SW 1271 (cell line): ENCODE results near the gene EARS2.
"Not testable (repeated sequence)": the region's sequence is repeated elsewhere in the genome, so short reads cannot be mapped to it uniquely, and the experiment has no call there.

Source experiments
- DNase-seq, 2 experiments: peaks; one replicate each; lab custom pipeline; 2025; lab: John Stamatoyannopoulos, UW

EARS2 gene

DNA sequence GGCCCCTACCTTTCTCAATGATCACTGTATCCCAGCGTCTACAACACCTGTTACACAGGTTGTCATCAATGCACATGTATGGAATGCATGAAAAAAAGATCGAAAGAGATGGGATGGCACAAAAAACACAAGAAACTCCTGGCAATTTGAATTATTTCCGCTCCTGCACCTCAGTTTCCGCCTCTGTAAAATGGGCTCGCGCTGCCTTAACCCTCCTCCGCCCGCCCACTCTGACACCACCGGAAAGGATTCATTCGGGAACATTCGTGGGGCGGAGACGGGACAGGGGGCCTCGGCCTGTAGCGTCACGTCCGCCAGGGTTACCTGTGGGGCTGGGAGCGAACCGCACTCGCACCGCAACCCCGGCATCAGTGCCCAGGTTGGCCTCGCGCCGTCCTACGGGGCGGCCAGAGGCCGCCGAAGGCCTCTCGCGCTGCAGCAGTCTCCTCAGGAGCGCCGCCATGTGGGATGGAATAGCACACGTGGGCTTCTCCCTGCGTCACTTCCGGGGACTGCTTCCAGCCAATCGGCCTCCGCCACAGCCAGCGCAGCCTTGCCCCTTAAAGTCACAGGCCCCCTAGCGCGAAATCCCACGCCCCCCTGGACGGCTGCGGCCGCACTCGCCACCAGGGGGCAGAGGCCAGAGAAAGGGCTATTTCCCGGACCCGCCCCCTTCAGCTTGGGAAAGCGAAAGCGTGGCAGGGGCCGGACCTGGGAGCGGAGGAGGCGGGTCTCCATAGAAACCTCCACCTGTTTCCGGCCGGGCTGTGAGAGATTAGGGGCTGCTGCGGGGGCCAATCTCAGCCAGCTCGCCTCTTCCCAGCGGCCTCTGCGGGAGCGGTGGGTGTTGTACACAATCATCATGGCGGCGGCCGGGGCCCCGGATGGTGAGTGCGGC, at the start of gene EARS2, which contains the start of gene UBFD1:
Gene EARS2, minus strand, starts transcription at position 470 of the 898 bp plus-strand sequence. Its CDS starts 7 bp downstream, at position 463.
Gene UBFD1, plus strand, starts transcription at position 847 of the 898 bp plus-strand sequence. Its CDS starts 16 bp downstream, at position 863.
- DNase-seq: peak; percentile 90 to 93

DNA sequence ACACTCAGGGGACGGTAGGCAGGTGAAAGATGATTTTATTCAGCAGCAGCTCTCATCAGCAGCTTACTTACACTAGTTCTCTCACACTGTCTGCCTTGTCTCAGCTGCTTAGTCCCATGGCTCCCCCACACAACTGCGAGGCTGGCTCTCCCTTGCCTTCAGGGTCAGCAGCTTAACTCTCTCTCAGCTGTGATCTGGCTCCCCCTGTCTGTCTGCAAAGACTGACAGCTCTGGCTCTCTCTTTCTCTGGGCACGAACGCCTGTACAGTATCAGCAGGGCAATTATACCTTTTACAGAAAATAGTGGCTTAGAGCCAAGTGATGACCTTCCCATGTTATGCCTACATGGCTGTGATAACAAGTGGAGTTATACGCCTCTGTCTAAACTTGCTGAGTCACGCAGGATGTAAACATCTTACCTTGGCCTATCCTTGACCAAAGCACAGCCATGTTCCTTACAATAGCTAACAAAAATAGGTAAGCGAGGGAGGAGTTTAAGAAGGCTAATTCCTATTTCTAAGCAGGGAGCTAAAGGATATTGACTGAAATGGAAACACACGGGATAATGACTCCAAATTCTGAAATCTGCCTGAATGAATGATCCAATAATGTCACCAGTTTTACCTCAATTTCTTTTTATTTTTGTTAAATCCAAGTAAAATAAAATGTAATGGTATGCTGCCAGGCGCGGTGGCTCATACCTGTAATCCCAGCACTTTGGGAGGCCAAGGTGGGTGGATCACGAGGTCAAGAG, 40.0 kb upstream of the EARS2 start:
- DNase-seq: peak in 1 of 2 experiments; percentile 17

DNA sequence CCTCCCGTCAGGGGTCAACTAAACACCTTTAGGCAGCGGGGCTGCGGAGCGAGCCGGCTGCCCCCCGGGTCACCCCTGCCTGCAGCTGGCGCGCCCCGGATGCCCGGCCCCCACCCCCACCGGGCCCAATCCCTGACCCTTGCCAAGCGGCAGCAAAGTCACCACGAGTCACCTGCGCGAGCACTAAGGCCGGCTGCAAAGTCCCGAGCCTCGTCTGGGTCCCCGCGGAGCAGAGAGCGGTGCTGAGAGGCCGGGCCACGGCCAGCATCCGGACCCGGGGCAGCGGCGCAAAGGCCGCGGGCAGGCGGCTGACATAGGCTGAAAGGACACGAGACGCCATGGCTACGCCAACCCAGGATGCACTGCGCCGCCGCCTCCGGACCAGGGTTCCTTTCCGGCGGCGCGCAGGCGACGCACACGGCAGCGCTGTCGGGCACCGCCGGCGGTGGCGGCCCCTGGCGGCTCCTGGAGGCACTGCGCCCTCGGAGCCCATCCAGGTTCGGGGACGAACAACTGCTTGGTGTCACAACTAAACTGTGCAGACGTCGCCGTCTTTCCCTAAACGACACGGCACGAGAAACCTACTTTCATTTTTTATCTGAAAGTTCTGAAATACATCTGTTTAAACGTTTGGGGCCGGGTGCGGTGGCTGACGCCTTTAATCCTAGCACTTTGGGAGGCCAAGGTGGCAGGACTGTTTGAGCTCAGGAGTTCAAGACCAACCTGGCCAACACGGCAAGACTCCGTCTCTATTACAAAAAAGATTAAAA, 39.0 kb upstream of the EARS2 start, which contains the start of gene NDUFAB1:
Gene NDUFAB1, minus strand, starts transcription at position 366 of the 770 bp plus-strand sequence. Its CDS starts 26 bp downstream, at position 340.
- peak in 1 of 2 experiments; percentile 64 for DNase-seq

GRCh38 chr16:23595246-23595950, 38.2 kb upstream of the EARS2 start:
- no peak for DNase-seq

DNA sequence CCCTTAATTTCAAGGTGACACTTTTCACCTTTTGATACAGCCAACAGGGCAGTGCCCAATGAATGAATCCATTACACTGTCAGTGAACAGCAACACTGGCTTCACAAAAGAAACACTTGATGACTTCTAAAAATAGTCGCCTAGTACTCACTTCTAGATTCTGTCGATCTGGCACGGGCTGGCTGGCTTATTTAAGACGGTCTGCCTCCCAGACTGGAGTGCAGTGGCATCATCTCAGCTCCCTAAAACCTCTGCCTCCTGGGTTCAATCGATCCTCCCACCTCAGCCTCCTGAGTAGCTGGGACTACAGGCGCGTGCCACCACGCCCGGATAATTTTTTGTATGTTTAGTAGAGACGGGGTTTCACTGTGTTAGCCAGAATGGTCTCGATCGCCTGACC, 37.0 kb upstream of the EARS2 start:
- DNase-seq: no peak

DNA sequence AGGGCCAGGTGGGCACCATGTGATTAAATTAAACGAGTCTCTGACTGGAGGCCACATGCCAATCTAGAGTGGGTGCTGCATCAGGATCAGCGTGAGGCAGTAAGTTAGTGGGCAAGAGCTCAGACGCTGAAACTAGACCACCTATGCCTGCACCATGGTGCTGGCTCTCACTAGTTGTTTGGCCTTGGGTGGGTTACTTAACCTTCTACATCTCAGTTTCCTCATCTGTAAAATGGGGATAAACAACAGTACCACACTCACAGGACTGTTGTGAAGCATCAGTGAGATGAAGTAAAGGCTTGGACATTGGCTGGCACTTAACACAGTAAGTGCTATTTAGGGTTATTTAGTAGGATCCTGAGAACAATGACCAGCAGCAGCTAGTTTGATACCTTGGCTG, 33.0 kb upstream of the EARS2 start:
- no peak for DNase-seq

GRCh38 chr16:23587726-23588125, 30.6 kb upstream of the EARS2 start:
- no peak for DNase-seq

DNA sequence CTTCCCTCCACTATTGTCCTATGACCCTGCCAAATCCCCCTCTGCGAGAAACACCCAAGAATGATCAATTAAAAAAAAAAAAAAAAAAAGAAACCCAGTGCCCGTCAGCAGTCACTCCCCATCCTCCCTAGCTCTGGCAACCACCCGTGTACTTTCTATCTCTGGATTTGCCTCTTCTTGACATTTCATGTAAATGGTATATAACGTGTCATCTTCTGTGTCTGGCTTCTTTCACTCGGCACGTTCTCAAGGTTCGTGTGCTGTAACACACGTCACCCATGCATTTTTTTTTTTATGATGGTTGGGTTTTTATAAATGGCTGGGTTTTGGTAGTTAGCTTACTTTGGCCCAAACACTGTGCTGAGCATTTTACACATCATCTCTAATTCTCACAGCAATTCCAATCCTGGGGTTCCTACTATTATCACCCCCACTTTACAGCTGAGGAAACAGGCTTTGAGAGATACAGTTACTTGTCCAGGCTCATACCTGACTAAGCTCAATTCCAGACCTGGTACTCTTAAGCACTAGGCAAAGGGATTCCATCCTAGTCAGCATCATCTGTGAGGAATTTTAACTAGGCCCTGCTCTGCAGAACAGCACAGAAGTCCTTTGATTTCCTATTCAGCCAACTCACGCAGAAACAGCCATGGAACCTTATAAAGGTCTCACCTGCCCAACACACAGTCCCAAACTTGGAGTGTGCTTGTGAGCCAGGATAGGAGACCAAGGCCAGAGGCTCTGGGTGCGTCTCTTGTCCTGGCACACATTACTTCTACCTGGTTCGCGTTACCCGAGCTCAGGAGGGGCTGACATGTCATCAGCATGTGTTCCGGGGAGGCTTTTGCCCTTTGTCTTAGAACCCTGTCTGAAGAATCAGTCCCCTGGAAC, 27.3 kb upstream of the EARS2 start:
- no peak for DNase-seq

GRCh38 chr16:23583271-23583670, 26.1 kb upstream of the EARS2 start:
- not testable (repeated sequence) for DNase-seq

- no peak for DNase-seq
These were observed 24.6 kb upstream of the EARS2 start for GRCh38 chr16:23581764-23582163.

DNA sequence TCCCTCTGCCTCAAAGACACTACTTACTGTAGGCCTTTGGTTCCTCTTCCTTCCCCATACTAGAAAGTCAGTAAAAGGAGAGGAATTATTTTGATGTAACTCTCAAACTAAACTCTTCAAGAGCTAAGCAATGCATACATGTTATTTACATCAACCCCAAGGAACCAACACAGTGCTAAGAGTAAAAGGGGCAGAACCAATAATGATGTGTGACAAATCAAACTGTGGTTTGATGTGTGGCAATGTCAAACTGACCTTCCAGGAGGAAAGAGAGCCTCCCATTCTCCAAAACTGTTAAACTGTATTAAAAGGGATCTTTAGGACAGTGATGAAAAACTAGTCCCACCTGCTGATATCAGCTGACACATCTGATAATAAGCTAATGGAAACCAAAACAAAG, 23.2 kb upstream of the EARS2 start:
- DNase-seq: no peak

DNA sequence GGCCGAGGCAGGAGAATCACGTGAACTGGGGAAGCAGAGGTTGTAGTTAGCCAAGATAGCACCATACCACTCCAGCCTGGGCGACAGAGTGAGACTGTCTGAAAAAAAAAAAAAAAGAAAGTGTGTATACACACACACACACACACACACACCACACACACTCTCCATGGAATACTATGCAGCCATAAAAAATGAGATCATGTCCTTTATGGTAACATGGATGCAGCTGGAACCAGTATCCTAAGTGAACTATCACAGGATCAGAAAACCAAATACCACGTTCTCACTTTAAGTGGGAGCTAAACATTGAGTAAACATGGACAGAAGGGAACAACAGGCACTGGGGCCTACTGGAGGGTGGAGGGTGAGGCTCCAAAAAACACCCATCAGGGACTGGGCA, 22.2 kb upstream of the EARS2 start:
- DNase-seq: no peak

DNA sequence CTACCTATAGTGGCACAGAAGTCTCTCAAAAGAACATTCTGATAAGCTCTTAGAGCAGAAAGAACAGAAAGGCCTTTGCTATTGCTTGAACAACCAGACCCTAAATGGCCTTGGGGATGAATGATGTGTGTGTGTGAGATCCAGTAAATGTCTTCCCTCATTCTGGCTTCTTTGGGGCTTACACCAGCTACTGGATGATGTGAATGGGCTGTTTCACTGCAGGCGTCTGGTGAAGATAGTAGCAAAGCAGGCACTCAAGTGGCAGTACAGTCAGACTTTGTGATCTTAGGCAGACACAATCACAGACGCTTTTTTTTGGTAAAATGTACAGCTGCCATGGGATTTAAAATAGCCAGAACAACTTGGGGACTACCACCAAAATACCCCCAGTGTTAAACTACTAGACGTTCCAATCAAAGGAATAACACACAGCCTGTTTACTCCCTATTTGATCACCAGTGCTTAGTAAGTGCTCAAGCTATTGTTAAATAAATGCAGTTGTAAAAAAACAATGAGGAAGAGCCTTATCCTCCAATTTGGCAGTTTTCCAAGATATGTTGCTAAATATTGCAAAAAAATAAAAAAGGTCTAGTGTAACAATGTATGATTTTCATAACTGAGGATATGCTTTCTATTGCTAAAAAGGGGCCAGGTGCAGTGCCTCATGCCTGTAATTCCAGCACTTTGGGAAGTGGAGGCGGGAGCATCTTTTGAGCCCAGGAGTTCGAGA, 21.1 kb upstream of the EARS2 start:
- DNase-seq: no peak

DNA sequence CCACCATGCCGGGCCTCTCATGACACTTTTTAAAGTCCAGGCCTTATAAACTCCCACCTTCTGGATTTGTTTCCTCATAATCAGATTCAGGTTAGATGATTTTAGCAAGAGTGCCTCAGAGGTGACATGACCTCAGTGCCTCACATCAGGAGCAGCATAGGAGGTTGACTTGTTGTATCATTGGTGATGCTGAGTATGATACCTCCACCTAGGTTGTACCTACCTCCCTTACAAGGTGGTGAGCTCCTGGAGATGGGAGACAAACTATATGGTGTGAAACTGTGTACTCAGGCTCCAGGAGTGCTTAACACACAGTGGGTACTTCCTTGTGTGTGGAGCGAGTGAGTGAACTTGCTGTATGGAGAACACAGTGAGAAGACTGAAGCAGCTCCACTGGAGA, 20.3 kb upstream of the EARS2 start:
- DNase-seq: no peak

DNA sequence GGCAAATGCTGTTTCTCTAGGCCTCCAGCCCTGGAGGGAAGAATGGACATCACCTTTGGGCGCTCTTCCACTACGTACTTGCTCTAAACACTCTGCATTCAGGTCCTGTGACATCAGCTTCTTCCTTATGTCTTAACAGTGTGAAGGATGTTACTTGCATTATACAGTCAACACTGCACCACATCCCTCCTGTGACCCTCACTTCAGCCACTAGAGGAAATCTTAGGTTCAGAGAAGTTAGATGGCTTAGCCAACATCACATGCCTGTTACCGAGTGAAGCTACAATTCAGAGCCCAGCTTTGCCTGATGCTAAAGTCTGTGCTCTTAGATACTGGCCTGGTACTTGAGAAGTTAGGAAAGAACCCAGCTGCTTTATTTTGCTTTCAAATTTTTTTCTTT, 18.7 kb upstream of the EARS2 start:
- no peak for DNase-seq

DNA sequence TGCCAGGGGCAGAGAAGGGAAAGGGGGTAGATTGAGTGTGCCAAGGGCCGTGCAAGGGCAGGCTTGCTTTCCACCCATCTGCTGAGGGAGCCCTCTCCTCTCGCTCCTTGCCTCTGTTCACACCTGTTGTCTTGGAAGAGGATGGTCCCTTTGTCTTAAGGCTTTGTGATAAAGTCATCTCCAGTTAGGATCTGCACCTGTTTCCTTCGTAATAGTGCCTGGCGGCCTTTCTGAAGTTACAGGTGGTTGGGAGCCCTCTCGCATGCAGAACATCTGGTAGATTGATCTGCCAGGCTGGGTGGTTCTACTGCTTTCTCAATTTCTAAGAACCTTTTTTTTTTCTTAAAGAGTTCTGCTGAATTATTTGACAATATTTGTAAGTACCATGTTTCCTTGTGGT, 16.7 kb upstream of the EARS2 start:
- DNase-seq: no peak

- DNase-seq: no peak
These were observed 15.2 kb upstream of the EARS2 start for GRCh38 chr16:23572394-23572793.

GRCh38 chr16:23571895-23572294, 14.7 kb upstream of the EARS2 start:
- DNase-seq: no peak

DNA sequence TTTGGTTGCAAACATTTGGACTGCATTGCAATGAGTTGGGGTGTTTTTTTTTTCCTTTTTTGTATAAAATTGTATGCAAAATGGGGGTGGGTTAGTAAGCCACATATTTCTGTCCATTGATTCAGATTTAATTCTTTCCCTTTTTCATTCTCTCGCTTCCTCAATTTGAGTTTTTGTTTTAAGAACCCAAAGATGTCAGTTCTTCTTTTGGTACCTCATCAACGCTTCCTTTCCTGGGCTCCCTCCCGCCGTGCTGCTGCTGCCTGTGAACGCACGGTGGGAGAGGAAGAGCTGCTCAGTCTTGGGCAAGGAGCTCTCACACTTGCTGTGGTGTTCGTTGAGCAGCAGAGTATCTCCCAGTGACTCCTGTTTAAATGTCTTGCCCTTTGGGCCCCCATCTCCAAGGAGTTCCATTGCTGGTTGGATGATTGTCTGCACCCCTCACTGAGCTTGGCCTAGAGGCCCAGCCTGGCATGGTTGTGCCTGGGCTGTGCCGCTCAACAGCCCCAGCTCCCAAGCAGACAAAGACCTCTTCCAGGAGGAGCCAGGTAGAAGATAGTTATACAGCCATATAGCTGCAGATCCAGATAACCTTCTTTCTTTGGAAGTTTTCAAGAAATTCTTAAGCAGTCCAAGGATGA, 14.0 kb upstream of the EARS2 start:
- DNase-seq: no peak
